SIG-M5 treated with dmso at 0.1 percent for 504 hours (cell line): Measurements from ENCODE around the gene ZNF236.
"Not testable (repeated sequence)": the region's sequence is repeated elsewhere in the genome, so short reads cannot be mapped to it uniquely, and the experiment has no call there.

ENCODE experiments used
- DNase-seq: peaks from one replicate; lab custom pipeline; 2025; ENCODE audit not compliant: unreplicated experiment; lab: John Stamatoyannopoulos, UW

The ZNF236 gene

GRCh38 chr18:76822506-76823160 is at the start of gene ZNF236:
Gene ZNF236, plus strand, starts transcription at chr18:76822557. Its CDS starts 51 bp downstream, at chr18:76822608.
- DNase-seq: peak; percentile 53

GRCh38 chr18:76772665-76773064 is 49.7 kb upstream of the ZNF236 start:
- DNase-seq: no peak

- DNase-seq: not testable (repeated sequence)
Observed at GRCh38 chr18:76777036-76777435, 45.3 kb upstream of the ZNF236 start.

- DNase-seq: no peak
Observed at GRCh38 chr18:76783786-76784484, 38.4 kb upstream of the ZNF236 start.

GRCh38 chr18:76785872-76786271 is 36.5 kb upstream of the ZNF236 start:
- DNase-seq: no peak

- no peak for DNase-seq
Observed at GRCh38 chr18:76788571-76789317, 33.6 kb upstream of the ZNF236 start.

- DNase-seq: no peak
Observed at GRCh38 chr18:76791106-76791505, 31.3 kb upstream of the ZNF236 start.

- no peak for DNase-seq
Observed at GRCh38 chr18:76791642-76792041, 30.7 kb upstream of the ZNF236 start.

GRCh38 chr18:76794326-76794725 is 28.0 kb upstream of the ZNF236 start:
- DNase-seq: no peak

- peak; percentile 55 for DNase-seq
Observed at GRCh38 chr18:76801567-76802505, 20.5 kb upstream of the ZNF236 start.

- DNase-seq: no peak
Observed at GRCh38 chr18:76803413-76803812, 18.9 kb upstream of the ZNF236 start.

GRCh38 chr18:76803814-76804213 is 18.5 kb upstream of the ZNF236 start:
- DNase-seq: peak; percentile 87

- DNase-seq: peak; percentile 41
Observed at GRCh38 chr18:76805221-76805620, 17.1 kb upstream of the ZNF236 start.

GRCh38 chr18:76806301-76806700 is 16.1 kb upstream of the ZNF236 start:
- no peak for DNase-seq

GRCh38 chr18:76808561-76808960 is 13.8 kb upstream of the ZNF236 start:
- DNase-seq: no peak

- peak; percentile 71 for DNase-seq
Observed at GRCh38 chr18:76811530-76811929, 10.8 kb upstream of the ZNF236 start.

GRCh38 chr18:76814256-76814655 is 8.1 kb upstream of the ZNF236 start:
- DNase-seq: no peak

- no peak for DNase-seq
Observed at GRCh38 chr18:76816127-76816526, 6.2 kb upstream of the ZNF236 start.

- DNase-seq: no peak
Observed at GRCh38 chr18:76817888-76818611, 4.3 kb upstream of the ZNF236 start.
